Measurements from ENCODE around the gene TBX1.
A peak's percentile ranks its signal among the peaks of the same experiment; 100 is the strongest.

The TBX1 gene

DNA sequence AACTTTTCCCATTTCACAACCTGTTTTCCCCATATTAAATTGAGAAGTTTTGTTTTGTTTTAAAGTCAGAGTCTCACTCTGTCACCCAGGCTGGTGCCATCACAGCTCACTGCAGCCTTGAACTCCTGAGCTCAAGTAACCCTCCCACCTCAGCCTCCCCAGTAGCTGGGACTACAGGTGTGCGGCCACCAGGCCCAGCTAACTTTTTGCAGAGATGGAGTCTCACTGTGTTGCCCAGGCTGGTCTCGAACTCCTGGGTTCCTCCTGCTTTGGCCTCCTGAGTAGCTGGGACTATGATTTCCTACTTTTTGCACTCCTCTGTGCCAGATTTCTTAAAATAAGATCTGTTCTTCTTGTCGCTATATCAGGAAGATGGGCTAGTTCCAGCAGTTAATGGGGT lies 49.2 kb downstream of the TBX1 start:
- DNase-seq (no peak), ATAC-seq (ENCODE audit: insufficient read depth, low read depth) (no peak)
- Histone ChIP-seq H3K27me3 (ENCODE audit: insufficient read depth, low read length, poor library complexity) (no peaks in the 10 kb centered on the region), H2AFZ (ENCODE audit: low read depth, low read length) (no peak overlapping the region), H3K9ac (ENCODE audit: low read depth, low read length) (no peak overlapping the region), H3K36me3 (ENCODE audit: insufficient read depth, low read length) (peaks cover 51% of the 10 kb centered on the region), H3K4me2 (ENCODE audit: insufficient read depth, low read length) (no peak overlapping the region), H3K4me3 (ENCODE audit: low read depth in 1 of 2, low read length in 2 of 2) (no peak overlapping the region), H3K4me1 (ENCODE audit: insufficient read depth, low read length) (no peaks in the 10 kb centered on the region), H3K79me2 (ENCODE audit: insufficient read depth, low read length) (no peaks in the 10 kb centered on the region), H4K20me1 (ENCODE audit: insufficient read depth, low read length) (peaks cover 10% of the 10 kb centered on the region; the same call in 1 of the 2 replicates), H3K9me3 (ENCODE audit: insufficient read depth, low read length, severe bottlenecking) (no peaks in the 10 kb centered on the region), H3K27ac (ENCODE audit: low read length) (no peak overlapping the region)
- TF ChIP-seq, protein P1, sequence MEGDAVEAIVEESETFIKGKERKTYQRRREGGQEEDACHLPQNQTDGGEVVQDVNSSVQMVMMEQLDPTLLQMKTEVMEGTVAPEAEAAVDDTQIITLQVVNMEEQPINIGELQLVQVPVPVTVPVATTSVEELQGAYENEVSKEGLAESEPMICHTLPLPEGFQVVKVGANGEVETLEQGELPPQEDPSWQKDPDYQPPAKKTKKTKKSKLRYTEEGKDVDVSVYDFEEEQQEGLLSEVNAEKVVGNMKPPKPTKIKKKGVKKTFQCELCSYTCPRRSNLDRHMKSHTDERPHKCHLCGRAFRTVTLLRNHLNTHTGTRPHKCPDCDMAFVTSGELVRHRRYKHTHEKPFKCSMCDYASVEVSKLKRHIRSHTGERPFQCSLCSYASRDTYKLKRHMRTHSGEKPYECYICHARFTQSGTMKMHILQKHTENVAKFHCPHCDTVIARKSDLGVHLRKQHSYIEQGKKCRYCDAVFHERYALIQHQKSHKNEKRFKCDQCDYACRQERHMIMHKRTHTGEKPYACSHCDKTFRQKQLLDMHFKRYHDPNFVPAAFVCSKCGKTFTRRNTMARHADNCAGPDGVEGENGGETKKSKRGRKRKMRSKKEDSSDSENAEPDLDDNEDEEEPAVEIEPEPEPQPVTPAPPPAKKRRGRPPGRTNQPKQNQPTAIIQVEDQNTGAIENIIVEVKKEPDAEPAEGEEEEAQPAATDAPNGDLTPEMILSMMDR (IDR thresholded peaks at IDR 0.05; ENCODE audit: borderline replicate concordance, extremely low read depth, low read length, poor library complexity, severe bottlenecking), result no peak
- no peak for TF ChIP-seq EZH2 (IDR thresholded peaks at IDR 0.05; ENCODE audit: borderline replicate concordance, low read depth, low read length, severe bottlenecking)

DNA sequence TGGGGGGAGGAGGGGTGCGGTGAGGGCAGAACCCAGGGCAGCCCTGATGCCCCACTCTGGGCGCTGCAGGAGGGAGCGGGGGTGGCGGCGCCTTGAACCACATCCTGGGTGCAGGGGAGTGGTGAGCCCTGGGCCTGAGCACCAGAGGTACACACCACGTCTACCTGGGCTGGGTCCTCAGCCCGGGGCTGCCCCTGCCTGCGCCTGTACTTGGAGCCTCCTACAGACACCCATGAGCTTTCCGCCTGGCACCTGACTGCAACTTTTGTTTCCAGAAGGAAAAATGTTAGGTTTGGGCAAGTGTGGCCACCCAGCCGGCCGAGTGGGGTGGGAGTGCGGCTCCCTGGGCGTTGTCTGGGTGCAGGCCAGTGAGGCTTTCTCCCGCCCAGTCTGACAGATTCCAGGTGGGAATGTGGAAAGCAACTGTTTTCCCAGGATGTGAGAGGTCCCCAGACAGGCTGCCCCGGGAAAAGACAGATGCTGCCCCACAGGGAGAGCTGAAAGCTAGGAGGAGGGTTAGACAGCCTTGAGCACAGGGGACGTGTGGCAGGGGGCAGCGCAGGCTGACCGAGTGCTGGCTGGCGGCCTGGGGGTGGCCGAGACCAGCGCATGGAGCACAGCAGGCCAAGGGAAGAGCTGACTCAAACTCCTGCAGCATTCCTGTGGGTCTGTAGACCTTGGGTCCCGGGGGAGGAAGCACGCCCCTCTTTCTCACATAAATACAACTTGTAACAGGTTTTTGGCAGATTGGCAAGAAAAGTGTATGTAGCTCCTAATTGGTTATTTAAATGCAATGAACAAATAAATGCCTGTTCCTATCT lies 50.0 kb downstream of the TBX1 start:
- Histone ChIP-seq H3K4me1 (ENCODE audit: insufficient read depth, low read length) (no peaks in the 10 kb centered on the region), H3K79me2 (ENCODE audit: insufficient read depth, low read length) (no peaks in the 10 kb centered on the region), H3K9ac (ENCODE audit: low read depth, low read length) (no peak overlapping the region), H3K27me3 (ENCODE audit: insufficient read depth, low read length, poor library complexity) (no peaks in the 10 kb centered on the region), H3K4me3 (ENCODE audit: low read depth in 1 of 2, low read length in 2 of 2) (no peak overlapping the region), H3K36me3 (ENCODE audit: insufficient read depth, low read length) (peaks cover 53% of the 10 kb centered on the region), H2AFZ (ENCODE audit: low read depth, low read length) (no peak overlapping the region), H4K20me1 (ENCODE audit: insufficient read depth, low read length) (peaks cover 10% of the 10 kb centered on the region; the same call in 1 of the 2 replicates), H3K4me2 (ENCODE audit: insufficient read depth, low read length) (no peak overlapping the region), H3K9me3 (ENCODE audit: insufficient read depth, low read length, severe bottlenecking) (no peaks in the 10 kb centered on the region), H3K27ac (ENCODE audit: low read length) (no peak overlapping the region)
- 0 out of 3 replicates have a peak, but pooled peaks have one; percentile 22 for ATAC-seq (ENCODE audit: insufficient read depth, low read depth)
- DNase-seq, result no peak
- no peak for TF ChIP-seq EZH2 (IDR thresholded peaks at IDR 0.05; ENCODE audit: borderline replicate concordance, low read depth, low read length, severe bottlenecking)
- TF ChIP-seq, protein P1 (IDR thresholded peaks at IDR 0.05; ENCODE audit: borderline replicate concordance, extremely low read depth, low read length, poor library complexity, severe bottlenecking), result no peak

DNA sequence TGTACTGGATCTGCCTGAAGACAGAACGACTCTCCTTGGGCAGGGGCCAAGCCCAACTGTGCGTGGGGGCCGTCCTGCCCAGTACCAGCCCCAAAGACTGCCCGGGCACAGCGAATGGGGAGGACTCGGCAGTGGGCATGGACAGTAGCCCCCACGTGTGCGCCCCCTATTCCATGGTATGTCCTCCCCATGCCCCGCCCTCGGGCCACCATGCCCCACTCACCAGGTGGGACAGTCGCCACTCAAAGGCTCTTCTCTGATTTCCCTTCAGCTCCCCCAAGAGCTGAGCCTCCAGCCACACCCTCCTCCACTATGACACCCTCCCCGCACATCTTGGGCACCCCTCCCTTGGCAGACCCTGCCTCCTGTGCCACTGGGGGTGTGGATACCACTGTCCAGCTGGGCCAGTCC lies 50.6 kb downstream of the TBX1 start:
- Histone ChIP-seq H3K36me3 (ENCODE audit: insufficient read depth, low read length) (peaks cover 51% of the 10 kb centered on the region), H3K27me3 (ENCODE audit: insufficient read depth, low read length, poor library complexity) (no peaks in the 10 kb centered on the region), H3K9me3 (ENCODE audit: insufficient read depth, low read length, severe bottlenecking) (no peaks in the 10 kb centered on the region), H3K4me2 (ENCODE audit: insufficient read depth, low read length) (no peak overlapping the region), H3K4me1 (ENCODE audit: insufficient read depth, low read length) (no peaks in the 10 kb centered on the region), H3K9ac (ENCODE audit: low read depth, low read length) (no peak overlapping the region), H3K27ac (ENCODE audit: low read length) (no peak overlapping the region), H3K4me3 (ENCODE audit: low read depth in 1 of 2, low read length in 2 of 2) (no peak overlapping the region), H4K20me1 (ENCODE audit: insufficient read depth, low read length) (peaks cover 14% of the 10 kb centered on the region), H2AFZ (ENCODE audit: low read depth, low read length) (no peak overlapping the region), H3K79me2 (ENCODE audit: insufficient read depth, low read length) (no peaks in the 10 kb centered on the region)
- no peak for DNase-seq
- TF ChIP-seq EZH2 (IDR thresholded peaks at IDR 0.05; ENCODE audit: borderline replicate concordance, low read depth, low read length, severe bottlenecking), result no peak
- ATAC-seq (ENCODE audit: insufficient read depth, low read depth), result no peak

Measured in DND-41 (cell line).